DND-41 (cell line): ENCODE results near the gene OSBPL10.

ENCODE experiments used
- ATAC-seq: fragments of 200-7000 bp; cut with Tn5 transposase; 3 replicates; pipeline ENCODE4 v1.9.1; 2021; ENCODE audit warnings: low read depth; ENCODE audit not compliant: insufficient read depth
- DNase-seq: peaks from one replicate; pipeline ENCODE4 v3.0.0-alpha.2; 2020
- H2AFZ ChIP-seq: 2 replicates; pipeline ENCODE4 v1.6.0; 2012; ENCODE audit warnings: low read depth, low read length
- H3K27ac ChIP-seq: 2 replicates; pipeline ENCODE4 v1.5.1; 2012; ENCODE audit warnings: low read length, inconsistent platforms
- H3K27me3 ChIP-seq: fragments of 200-600 bp; sonication (generic); 2 replicates; pipeline ENCODE4 v1.6.0; 2012; ENCODE audit warnings: low read length, mild to moderate bottlenecking, inconsistent platforms; ENCODE audit not compliant: insufficient read depth, poor library complexity
- H3K36me3 ChIP-seq: 2 replicates; pipeline ENCODE4 v1.5.1; 2012; ENCODE audit warnings: low read length, inconsistent platforms; ENCODE audit not compliant: insufficient read depth
- H3K4me1 ChIP-seq: 2 replicates; pipeline ENCODE4 v1.5.1; 2012; ENCODE audit warnings: mild to moderate bottlenecking, low read length; ENCODE audit not compliant: insufficient read depth
- H3K4me2 ChIP-seq: 2 replicates; pipeline ENCODE4 v1.6.0; 2012; ENCODE audit warnings: mild to moderate bottlenecking, moderate library complexity, low read length, inconsistent platforms; ENCODE audit not compliant: insufficient read depth
- H3K4me3 ChIP-seq, 2 experiments: fragments of 200-600 bp in 1 of 2; shearing (Covaris generic) in 1 of 2; 2 replicates each; pipeline ENCODE4 v1.5.1; 2012 to 2016; ENCODE audit warnings: inconsistent platforms in 2 of 2, low read length in 2 of 2, mild to moderate bottlenecking in 2 of 2, low read depth in 1 of 2, moderate library complexity in 1 of 2
- H3K79me2 ChIP-seq: 2 replicates; pipeline ENCODE4 v1.6.0; 2012; ENCODE audit warnings: low read length, inconsistent platforms; ENCODE audit not compliant: insufficient read depth
- H3K9ac ChIP-seq: 2 replicates; pipeline ENCODE4 v1.6.0; 2012; ENCODE audit warnings: low read depth, mild to moderate bottlenecking, inconsistent platforms, low read length, moderate library complexity
- H3K9me3 ChIP-seq: 2 replicates; pipeline ENCODE4 v1.5.1; 2012; ENCODE audit warnings: low read length, moderate library complexity, mild to moderate bottlenecking, inconsistent platforms; ENCODE audit not compliant: insufficient read depth, severe bottlenecking
- H4K20me1 ChIP-seq: 2 replicates; pipeline ENCODE4 v1.6.0; 2012; ENCODE audit warnings: low read length; ENCODE audit not compliant: insufficient read depth
- EZH2 ChIP-seq: IDR thresholded peaks from 3 replicates; pipeline ENCODE4 v1.6.1; 2012; ENCODE audit warnings: borderline replicate concordance, low read depth, mild to moderate bottlenecking, moderate library complexity, low read length, inconsistent platforms; ENCODE audit not compliant: severe bottlenecking
- TF ChIP-seq, protein P1 (sequence below): IDR thresholded peaks from 2 replicates; pipeline ENCODE4 v1.5.1; 2012; ENCODE audit warnings: borderline replicate concordance, low read length, moderate library complexity, mild to moderate bottlenecking; ENCODE audit not compliant: poor library complexity, severe bottlenecking; ENCODE audit errors: extremely low read depth

The OSBPL10 gene

DNA sequence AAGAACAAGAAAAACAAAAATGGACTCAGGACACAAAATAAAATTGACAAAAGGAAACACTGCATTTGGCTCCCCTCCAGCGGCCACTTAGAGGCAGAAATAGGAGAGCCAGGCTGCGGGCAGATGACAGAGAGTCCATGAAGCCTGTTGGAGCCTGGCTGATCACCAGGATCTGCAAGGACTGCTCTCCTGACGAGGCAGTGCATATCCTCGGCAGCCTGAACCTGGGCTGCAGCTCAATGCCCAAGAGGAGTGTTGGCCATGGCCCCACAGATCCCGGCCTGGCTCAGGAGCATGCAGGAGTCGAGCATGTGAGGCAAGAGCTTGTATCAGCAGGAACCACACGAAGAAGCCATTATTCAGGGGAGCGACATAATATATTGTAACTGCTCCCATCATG, 248.5 kb downstream of the OSBPL10 start:
- H3K79me2 ChIP-seq: no peaks in the 10 kb centered on the region
- no peak overlapping the region for H3K9ac ChIP-seq
- no peaks in the 10 kb centered on the region for H3K9me3 ChIP-seq
- H3K4me1 ChIP-seq: no peaks in the 10 kb centered on the region
- ATAC-seq (no peak), DNase-seq (no peak)
- H3K4me3 ChIP-seq: no peak overlapping the region
- no peaks in the 10 kb centered on the region for H3K36me3 ChIP-seq
- H3K27me3 ChIP-seq: no peaks in the 10 kb centered on the region
- H3K4me2 ChIP-seq: no peak overlapping the region
- H4K20me1 ChIP-seq: no peaks in the 10 kb centered on the region
- H2AFZ ChIP-seq: no peak overlapping the region
- H3K27ac ChIP-seq: no peak overlapping the region
- TF ChIP-seq, protein P1, sequence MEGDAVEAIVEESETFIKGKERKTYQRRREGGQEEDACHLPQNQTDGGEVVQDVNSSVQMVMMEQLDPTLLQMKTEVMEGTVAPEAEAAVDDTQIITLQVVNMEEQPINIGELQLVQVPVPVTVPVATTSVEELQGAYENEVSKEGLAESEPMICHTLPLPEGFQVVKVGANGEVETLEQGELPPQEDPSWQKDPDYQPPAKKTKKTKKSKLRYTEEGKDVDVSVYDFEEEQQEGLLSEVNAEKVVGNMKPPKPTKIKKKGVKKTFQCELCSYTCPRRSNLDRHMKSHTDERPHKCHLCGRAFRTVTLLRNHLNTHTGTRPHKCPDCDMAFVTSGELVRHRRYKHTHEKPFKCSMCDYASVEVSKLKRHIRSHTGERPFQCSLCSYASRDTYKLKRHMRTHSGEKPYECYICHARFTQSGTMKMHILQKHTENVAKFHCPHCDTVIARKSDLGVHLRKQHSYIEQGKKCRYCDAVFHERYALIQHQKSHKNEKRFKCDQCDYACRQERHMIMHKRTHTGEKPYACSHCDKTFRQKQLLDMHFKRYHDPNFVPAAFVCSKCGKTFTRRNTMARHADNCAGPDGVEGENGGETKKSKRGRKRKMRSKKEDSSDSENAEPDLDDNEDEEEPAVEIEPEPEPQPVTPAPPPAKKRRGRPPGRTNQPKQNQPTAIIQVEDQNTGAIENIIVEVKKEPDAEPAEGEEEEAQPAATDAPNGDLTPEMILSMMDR: no peak
- no peak for TF ChIP-seq EZH2

DNA sequence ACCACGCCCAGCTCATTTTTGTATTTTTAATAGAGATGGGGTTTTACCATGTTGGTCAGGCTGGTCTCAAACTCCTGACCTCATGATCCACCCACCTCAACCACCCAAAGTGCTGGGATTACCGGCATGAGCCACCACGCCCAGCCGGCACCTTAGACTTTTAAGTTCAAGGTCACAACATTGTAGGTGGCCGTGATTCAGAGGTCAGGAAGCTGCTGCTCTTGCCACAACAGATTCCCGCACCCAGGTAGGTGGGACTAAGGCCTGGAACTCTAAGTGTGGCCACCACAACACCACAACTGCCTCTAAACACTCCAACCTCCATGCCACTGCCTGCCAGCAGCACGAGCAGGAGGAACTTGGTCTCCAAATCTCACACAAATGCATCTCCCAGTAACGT, 251.5 kb downstream of the OSBPL10 start:
- no peak for DNase-seq
- TF ChIP-seq, protein P1: no peak
- no peak for TF ChIP-seq EZH2
- no peak for ATAC-seq
- no peaks in the 10 kb centered on the region for H3K79me2 ChIP-seq
- no peaks in the 10 kb centered on the region for H3K27me3 ChIP-seq
- no peak overlapping the region for H3K4me3 ChIP-seq
- H3K27ac ChIP-seq: no peak overlapping the region
- no peaks in the 10 kb centered on the region for H3K9me3 ChIP-seq
- no peak overlapping the region for H3K9ac ChIP-seq
- H3K4me1 ChIP-seq: no peaks in the 10 kb centered on the region
- H3K4me2 ChIP-seq: no peak overlapping the region
- no peak overlapping the region for H2AFZ ChIP-seq
- H4K20me1 ChIP-seq: no peaks in the 10 kb centered on the region
- H3K36me3 ChIP-seq: no peaks in the 10 kb centered on the region

DNA sequence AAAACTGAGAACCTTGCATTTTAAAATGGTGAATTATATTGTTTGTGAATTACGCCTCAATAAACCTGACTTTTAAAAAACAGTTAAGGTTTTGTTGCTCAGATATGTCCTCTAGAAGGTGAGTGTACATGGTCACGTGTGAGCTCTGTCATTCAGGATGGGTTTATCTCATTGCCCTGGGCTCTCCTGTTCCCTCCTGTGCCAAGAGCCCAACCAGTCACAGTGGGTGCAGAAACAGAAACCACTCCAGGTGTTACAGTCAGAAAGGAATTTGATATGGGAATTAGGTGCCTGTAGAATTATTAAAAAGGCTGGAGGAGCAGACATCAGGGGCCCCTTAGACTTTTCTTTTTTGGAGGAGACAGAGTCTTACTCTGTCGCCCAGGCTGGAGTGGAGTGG, 252.0 kb downstream of the OSBPL10 start:
- Histone ChIP-seq H3K4me2 (no peak overlapping the region), H3K27ac (no peak overlapping the region), H3K9me3 (no peaks in the 10 kb centered on the region), H4K20me1 (no peaks in the 10 kb centered on the region), H2AFZ (no peak overlapping the region), H3K4me1 (no peaks in the 10 kb centered on the region), H3K27me3 (no peaks in the 10 kb centered on the region), H3K79me2 (no peaks in the 10 kb centered on the region), H3K9ac (no peak overlapping the region), H3K4me3 (no peak overlapping the region), H3K36me3 (no peaks in the 10 kb centered on the region)
- ATAC-seq: no peak
- no peak for DNase-seq
- TF ChIP-seq, protein P1: no peak

DNA sequence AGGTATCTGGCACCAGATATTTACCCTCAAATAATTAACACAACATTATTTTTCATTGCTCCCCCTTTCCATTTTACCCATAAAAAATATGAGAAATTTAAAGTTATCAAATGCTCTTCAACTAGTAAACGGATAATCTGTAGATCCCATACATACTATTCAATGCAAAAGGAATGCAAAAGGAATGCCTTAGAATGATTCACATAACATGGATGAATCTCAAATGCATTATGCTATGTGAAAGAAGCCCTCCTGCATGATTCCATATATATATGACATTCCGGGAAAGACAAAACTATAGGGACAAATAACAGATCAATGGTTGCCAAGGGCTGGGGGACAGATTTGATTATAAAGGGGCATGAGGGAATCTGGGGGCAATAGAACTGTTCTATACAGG, 252.7 kb downstream of the OSBPL10 start:
- ATAC-seq: no peak
- Histone ChIP-seq H3K27ac (no peak overlapping the region), H3K9me3 (no peaks in the 10 kb centered on the region), H3K9ac (no peak overlapping the region), H2AFZ (no peak overlapping the region), H3K4me2 (no peak overlapping the region), H3K79me2 (no peaks in the 10 kb centered on the region), H3K4me3 (no peak overlapping the region), H3K36me3 (no peaks in the 10 kb centered on the region), H4K20me1 (no peaks in the 10 kb centered on the region), H3K27me3 (no peaks in the 10 kb centered on the region), H3K4me1 (no peaks in the 10 kb centered on the region)
- TF ChIP-seq, protein P1: no peak
- TF ChIP-seq EZH2: no peak
- DNase-seq: no peak
